HG02798 (cell line): ENCODE measurements around the gene SMARCB1.

Experiments
- ATAC-seq: cut with Tn5 transposase; IDR thresholded peaks from one replicate; pipeline ENCODE4 v1.9.1; 2021; ENCODE audit warnings: mild to moderate bottlenecking; ENCODE audit not compliant: unreplicated experiment, poor library complexity

The SMARCB1 gene

DNA sequence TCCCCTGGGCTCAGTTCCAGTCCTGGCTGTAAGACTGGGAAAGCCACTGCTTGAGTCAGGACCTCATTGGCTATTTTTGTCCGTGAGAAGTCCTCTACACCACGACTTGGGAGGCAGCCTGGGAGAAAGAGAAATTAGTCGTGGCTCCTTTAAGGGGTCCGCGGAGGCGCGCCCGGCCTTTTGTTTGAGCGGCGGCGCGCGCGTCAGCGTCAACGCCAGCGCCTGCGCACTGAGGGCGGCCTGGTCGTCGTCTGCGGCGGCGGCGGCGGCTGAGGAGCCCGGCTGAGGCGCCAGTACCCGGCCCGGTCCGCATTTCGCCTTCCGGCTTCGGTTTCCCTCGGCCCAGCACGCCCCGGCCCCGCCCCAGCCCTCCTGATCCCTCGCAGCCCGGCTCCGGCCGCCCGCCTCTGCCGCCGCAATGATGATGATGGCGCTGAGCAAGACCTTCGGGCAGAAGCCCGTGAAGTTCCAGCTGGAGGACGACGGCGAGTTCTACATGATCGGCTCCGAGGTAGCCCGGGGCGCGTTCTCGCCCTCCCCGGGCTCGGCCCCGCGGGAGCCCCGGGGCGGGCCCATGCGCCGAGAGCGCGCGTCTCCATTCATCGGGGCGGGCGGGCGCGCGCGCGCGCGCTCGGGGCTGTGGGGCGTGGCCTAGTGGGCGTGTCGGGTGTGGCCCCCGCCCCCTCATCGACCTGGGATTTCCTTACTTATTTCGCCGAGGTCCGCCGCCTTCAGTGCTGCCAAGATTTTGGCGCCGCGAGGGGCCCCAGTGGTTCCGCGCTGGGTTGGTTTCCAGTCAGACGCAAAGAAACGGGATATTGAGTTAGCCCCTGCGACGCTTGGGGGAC is at the start of gene SMARCB1:
TSS of gene SMARCB1 (plus strand) at position 215 of the 848 bp plus-strand sequence. CDS start at position 419, 204 bp downstream.
- peak; percentile 82 for ATAC-seq

- no peak for ATAC-seq
These were observed 49.1 kb upstream of the SMARCB1 start for GRCh38 chr22:23737696-23738095.

GRCh38 chr22:23742505-23743264 is 44.1 kb upstream of the SMARCB1 start:
- no peak for ATAC-seq

DNA sequence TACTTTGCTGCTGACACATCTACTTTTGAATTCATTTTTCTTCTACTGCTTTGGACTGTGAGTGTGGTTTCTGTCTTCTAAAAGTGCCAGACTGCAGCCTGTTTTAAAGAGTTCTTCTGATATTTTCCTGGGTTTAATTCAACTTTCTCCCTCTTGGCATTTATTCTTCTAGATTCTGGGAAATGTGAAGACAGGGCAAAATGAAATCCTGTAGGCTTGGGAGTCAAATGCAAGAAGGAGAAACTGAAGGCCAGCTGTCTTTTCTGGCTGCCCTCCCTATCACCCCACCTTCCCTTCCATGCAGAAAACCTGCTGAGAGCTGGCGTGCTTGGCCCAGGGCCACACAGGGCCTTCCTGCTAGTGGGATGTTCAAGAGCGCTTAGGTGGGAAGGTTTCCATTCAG is 43.5 kb upstream of the SMARCB1 start:
- no peak for ATAC-seq

DNA sequence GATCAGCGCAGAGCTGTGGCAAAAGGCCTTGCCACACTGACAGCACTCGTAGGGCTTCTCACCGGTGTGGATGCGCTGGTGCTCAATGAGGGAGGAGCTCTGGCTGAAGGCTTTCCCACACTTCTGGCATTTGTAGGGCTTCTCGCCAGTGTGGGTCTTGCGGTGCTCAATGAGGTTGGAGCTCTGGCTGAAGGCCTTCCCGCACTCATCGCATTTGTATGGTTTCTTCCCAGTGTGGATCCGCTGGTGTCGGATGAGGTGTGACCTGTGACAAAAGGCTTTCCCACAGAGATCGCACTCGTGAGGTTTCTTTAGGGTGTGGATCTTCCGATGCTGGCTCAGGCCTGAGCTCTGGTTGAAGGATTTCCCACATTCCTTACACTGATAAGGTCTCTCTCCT is 42.8 kb upstream of the SMARCB1 start:
- ATAC-seq, result no peak

GRCh38 chr22:23744485-23744884 is 42.3 kb upstream of the SMARCB1 start:
- ATAC-seq, result no peak

DNA sequence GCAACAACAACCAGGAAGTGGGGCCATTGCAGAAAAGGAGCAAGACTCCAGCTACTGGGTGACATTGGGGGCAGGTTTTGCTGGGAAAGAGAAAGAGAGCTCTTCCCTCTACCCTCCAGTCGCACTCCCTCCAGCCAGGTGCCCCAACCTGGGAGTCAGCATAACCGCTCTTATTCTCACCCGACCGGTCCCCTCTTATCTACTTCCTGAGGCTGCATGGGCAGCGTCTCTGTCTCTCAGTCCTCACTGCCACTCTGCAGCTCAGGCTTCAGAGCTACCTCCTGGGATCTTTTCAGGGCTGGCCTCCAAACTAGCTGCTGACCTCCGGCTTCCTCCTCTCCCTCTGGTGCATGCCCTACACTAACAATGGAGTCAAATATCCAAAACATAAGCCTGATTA is 41.0 kb upstream of the SMARCB1 start:
- ATAC-seq, result no peak

DNA sequence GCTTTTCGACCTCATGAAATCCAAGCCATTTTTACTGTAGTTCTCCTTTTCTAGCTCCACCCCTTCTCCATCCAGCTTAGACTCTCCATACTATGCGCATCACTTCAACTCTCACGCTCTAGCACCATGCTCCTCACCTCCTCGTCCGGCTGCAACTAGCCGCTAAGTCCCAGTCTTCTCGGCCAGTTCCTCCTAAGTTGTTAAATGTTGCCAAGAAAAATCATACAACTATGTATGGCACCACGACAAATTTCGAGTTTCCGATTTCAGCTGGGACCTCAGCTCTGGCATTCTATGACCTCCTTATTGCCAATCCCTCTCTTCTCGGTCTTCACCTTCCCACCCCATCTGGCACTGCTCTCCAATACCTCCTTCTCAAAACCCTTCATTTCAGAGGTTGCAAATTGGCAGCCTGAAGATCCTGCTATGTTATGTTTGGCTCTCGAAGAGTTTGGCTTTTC is 36.9 kb upstream of the SMARCB1 start:
- no peak for ATAC-seq

GRCh38 chr22:23750367-23750713 is 36.4 kb upstream of the SMARCB1 start:
- ATAC-seq, result no peak

GRCh38 chr22:23750714-23751440 is 35.9 kb upstream of the SMARCB1 start, which contains the start of gene ZNF70:
Gene ZNF70, minus strand, starts transcription at chr22:23751112. Its CDS starts 5,972 bp downstream, at chr22:23745140.
- ATAC-seq, result peak; percentile 87

GRCh38 chr22:23751441-23751996 is 35.2 kb upstream of the SMARCB1 start:
- peak; percentile 22 for ATAC-seq

- ATAC-seq, result no peak
These were observed 34.6 kb upstream of the SMARCB1 start for GRCh38 chr22:23752090-23752691.

DNA sequence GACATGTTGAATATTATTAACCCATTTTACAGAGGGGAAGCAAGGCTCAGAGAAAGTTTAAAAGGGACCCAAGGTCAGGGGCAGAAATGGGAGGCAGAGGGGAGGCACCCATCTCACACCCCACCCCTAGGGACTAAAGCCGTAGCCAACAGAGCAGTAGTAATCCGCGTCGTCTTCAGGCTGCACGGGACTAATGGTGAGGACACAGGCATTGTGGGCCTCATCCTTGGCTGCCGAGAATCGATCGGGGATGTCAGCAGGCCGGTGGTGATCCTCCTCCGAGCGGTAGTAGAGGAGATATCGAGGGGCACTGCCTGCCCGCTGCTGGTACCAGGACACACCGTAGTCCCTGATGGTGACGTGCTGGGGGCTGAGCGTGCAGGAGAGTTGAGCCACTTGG is 34.0 kb upstream of the SMARCB1 start:
- ATAC-seq, result no peak

- ATAC-seq, result no peak
These were observed 33.4 kb upstream of the SMARCB1 start for GRCh38 chr22:23753385-23753784.

- ATAC-seq, result no peak
These were observed 32.4 kb upstream of the SMARCB1 start, which contains the start of gene VPREB3 for GRCh38 chr22:23754220-23754919. Gene VPREB3, minus strand, starts transcription at chr22:23754425. Its CDS starts 62 bp downstream, at chr22:23754363.

DNA sequence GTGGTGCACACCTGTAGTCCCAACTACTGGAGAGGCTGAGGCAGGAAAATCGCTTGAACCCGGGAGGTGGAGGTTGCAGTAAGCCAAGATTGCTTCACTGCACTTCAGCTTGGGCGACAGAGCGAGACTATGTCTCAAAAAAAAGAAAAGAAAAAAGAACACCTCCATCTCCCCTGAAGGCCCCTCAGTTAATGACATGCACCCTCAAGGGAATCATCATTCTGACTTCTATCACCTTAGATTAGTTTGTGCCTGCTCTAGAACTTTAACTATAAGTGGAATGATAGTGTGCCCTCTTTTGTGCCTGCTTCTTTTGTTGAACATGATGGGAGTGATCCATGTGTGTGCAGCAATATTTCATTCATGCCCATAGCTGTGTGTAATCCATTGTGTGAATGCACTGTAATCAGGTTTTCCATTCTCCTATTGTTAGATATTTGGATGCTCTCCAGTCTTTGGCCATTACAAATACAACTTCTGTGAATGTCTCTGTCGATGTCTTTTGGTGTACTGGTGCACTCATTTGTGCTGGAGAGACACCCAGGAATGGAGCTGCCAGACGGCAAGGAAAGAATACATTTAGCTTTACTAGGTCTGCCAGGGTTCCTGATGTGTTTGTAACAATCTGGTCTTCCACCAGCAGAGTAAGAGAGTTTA is 31.7 kb upstream of the SMARCB1 start:
- no peak for ATAC-seq

- no peak for ATAC-seq
These were observed 31.1 kb upstream of the SMARCB1 start for GRCh38 chr22:23755711-23756110.

DNA sequence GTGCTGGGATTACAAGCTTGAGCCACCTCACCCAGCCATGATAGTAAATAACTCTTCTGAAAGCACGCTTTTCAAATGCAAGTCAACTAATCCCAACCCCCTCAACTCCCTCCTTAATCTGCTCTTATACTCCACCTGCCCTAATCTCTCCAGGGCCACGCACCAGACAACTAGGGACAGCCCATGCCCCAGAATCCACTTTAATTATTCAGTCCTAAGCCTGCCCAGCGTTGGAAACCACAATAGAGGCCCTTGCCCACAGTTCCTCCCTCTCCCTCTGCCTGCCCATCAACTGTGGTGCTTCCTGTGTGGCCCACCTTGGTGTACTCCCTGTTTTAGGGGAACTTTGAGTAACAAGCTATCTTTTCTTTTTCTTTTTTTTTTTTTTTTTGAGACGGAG is 29.9 kb upstream of the SMARCB1 start:
- ATAC-seq, result no peak

- ATAC-seq, result no peak
These were observed 27.2 kb upstream of the SMARCB1 start for GRCh38 chr22:23759566-23759965.
